GM13976 (cell line): ENCODE results near the gene AGK.

ENCODE experiments used
- DNase-seq: peaks from one replicate; pipeline ENCODE4 v3.0.0; 2012; ENCODE audit warnings: low spot score
- CTCF ChIP-seq: IDR thresholded peaks from 2 replicates; pipeline ENCODE4 v1.5.1; 2012; ENCODE audit warnings: borderline replicate concordance, mild to moderate bottlenecking; ENCODE audit not compliant: insufficient read depth; ENCODE audit errors: extremely low read depth, missing control alignments, control extremely low read depth
- in situ Hi-C: fragments of 300-500 bp; cut with MboI; formaldehyde crosslinking; loops from one replicate; pipeline ENCODE4 v1.12.0; 2022; ENCODE audit warnings: low sequenced_read_pairs, mixed read lengths, inconsistent platforms; ENCODE audit not compliant: unreplicated experiment

AGK gene

GRCh38 chr7:141649137-141649864, 98.1 kb downstream of the AGK start:
- peak; percentile 54 for DNase-seq
- no peak for TF ChIP-seq CTCF
- in situ Hi-C loops = no loop called here

- DNase-seq = peak; percentile 52
- in situ Hi-C loops = loop anchor here (10.0 kb wide), 1 partner anchor 85 kb away; the partner anchor contains the start of gene SSBP1
- TF ChIP-seq CTCF = peak; percentile 61
These were observed 98.8 kb downstream of the AGK start for GRCh38 chr7:141649865-141650634.

- DNase-seq = no peak
- no peak for TF ChIP-seq CTCF
- in situ Hi-C loops = loop anchor here (10.0 kb wide), 1 partner anchor 83 kb away; the partner anchor contains the start of gene SSBP1
These were observed 100.2 kb downstream of the AGK start for GRCh38 chr7:141651417-141651816.

- in situ Hi-C loops = loop anchor here (10.0 kb wide), 1 partner anchor 82 kb away; the partner anchor contains the start of gene SSBP1
- TF ChIP-seq CTCF = no peak
- no peak for DNase-seq
These were observed 101.5 kb downstream of the AGK start for GRCh38 chr7:141652691-141653090.

- DNase-seq = peak; percentile 65
- peak; percentile 79 for TF ChIP-seq CTCF
- in situ Hi-C loops = loop anchor here (10.0 kb wide), 1 partner anchor 80 kb away; the partner anchor contains the start of gene SSBP1
These were observed 103.3 kb downstream of the AGK start for GRCh38 chr7:141654551-141654950.

- TF ChIP-seq CTCF = no peak
- DNase-seq = no peak
- in situ Hi-C loops = loop anchor here (10.0 kb wide), 1 partner anchor 75 kb away; the partner anchor contains the start of gene SSBP1
These were observed 108.3 kb downstream of the AGK start for GRCh38 chr7:141659501-141659900.
